Inflammatory macrophage treated with lipopolysaccharide for 1 hour (primary cell): ENCODE data around the gene APPL2.
A peak's percentile ranks its signal among the peaks of the same experiment; 100 is the strongest.
"Not testable (repeated sequence)": the region's sequence is repeated elsewhere in the genome, so short reads cannot be mapped to it uniquely, and the experiment has no call there.

Source experiments
- DNase-seq, 2 donors: peaks; one replicate each; pipeline ENCODE4 v3.0.0-alpha.2; 2020 to 2022

APPL2 gene

GRCh38 chr12:105235732-105236476 lies at the start of gene APPL2:
TSS of gene APPL2 (minus strand) at chr12:105236174. CDS start at chr12:105236012, 162 bp downstream.
- DNase-seq = peak; percentile 84 to 88

- no peak for DNase-seq
Observed at GRCh38 chr12:105285378-105285777, 49.4 kb upstream of the APPL2 start.

- no peak for DNase-seq
Observed at GRCh38 chr12:105281694-105282049, 45.7 kb upstream of the APPL2 start.

GRCh38 chr12:105280966-105281693 lies 45.2 kb upstream of the APPL2 start:
- DNase-seq = no peak

GRCh38 chr12:105279460-105280056 lies 43.6 kb upstream of the APPL2 start:
- DNase-seq = peak; percentile 8 to 55

- DNase-seq = no peak
Observed at GRCh38 chr12:105278043-105278697, 42.2 kb upstream of the APPL2 start.

GRCh38 chr12:105275997-105276733 lies 40.2 kb upstream of the APPL2 start:
- peak; percentile 28 to 37 for DNase-seq

- no peak for DNase-seq
Observed at GRCh38 chr12:105274571-105274970, 38.6 kb upstream of the APPL2 start.

- DNase-seq = no peak
Observed at GRCh38 chr12:105273601-105274000, 37.6 kb upstream of the APPL2 start.

- no peak for DNase-seq
Observed at GRCh38 chr12:105272814-105273416, 36.9 kb upstream of the APPL2 start.

GRCh38 chr12:105272152-105272551 lies 36.2 kb upstream of the APPL2 start:
- DNase-seq = no peak

- no peak for DNase-seq
Observed at GRCh38 chr12:105271364-105271763, 35.4 kb upstream of the APPL2 start.

- no peak for DNase-seq
Observed at GRCh38 chr12:105270671-105271255, 34.8 kb upstream of the APPL2 start.

GRCh38 chr12:105267711-105268110 lies 31.7 kb upstream of the APPL2 start:
- no peak for DNase-seq

- DNase-seq = no peak
Observed at GRCh38 chr12:105264771-105265170, 28.8 kb upstream of the APPL2 start.

GRCh38 chr12:105262461-105263184 lies 26.6 kb upstream of the APPL2 start:
- no peak for DNase-seq

- DNase-seq = no peak
Observed at GRCh38 chr12:105261010-105261409, 25.0 kb upstream of the APPL2 start.

- no peak for DNase-seq
Observed at GRCh38 chr12:105259226-105259625, 23.3 kb upstream of the APPL2 start.

GRCh38 chr12:105257321-105257728 lies 21.4 kb upstream of the APPL2 start:
- DNase-seq = no peak

- no peak for DNase-seq
Observed at GRCh38 chr12:105256921-105257320, 20.9 kb upstream of the APPL2 start.

GRCh38 chr12:105256431-105256830 lies 20.5 kb upstream of the APPL2 start:
- not testable (repeated sequence) for DNase-seq
